Neural cell (in vitro differentiated cells): Measurements from ENCODE around the gene SH3RF1.

Source experiments
- EP300 ChIP-seq: fragments of 450-650 bp; conservative IDR thresholded peaks from 2 replicates; pipeline ENCODE4 v1.6.1; 2014; ENCODE audit warnings: antibody characterized with exemption, mild to moderate bottlenecking, moderate library complexity; ENCODE audit not compliant: poor library complexity, severe bottlenecking
- EZH2 ChIP-seq: fragments of 200-600, 300-800 bp; shearing (Covaris generic), sonication (generic); IDR thresholded peaks from 2 replicates; pipeline ENCODE4 v1.6.1; 2014; ENCODE audit warnings: antibody characterized with exemption, low read length, borderline replicate concordance, mild to moderate bottlenecking; ENCODE audit not compliant: insufficient read depth, poor library complexity, severe bottlenecking
- MXI1 ChIP-seq: fragments of 450-650 bp; conservative IDR thresholded peaks from 2 replicates; pipeline ENCODE4 v1.6.1; 2014; ENCODE audit warnings: antibody characterized with exemption, mild to moderate bottlenecking; ENCODE audit not compliant: poor library complexity, severe bottlenecking
- POLR2AphosphoS5 ChIP-seq: IDR thresholded peaks from 2 replicates; pipeline ENCODE4 v1.6.1; 2012
- RAD21 ChIP-seq: fragments of 450-650 bp; conservative IDR thresholded peaks from 2 replicates; pipeline ENCODE4 v1.6.1; 2014; ENCODE audit warnings: antibody characterized with exemption, mild to moderate bottlenecking, moderate library complexity
- SMC3 ChIP-seq: fragments of 450-650 bp; conservative IDR thresholded peaks from 2 replicates; pipeline ENCODE4 v1.6.1; 2014; ENCODE audit warnings: antibody characterized with exemption, mild to moderate bottlenecking, moderate library complexity; ENCODE audit not compliant: poor library complexity
- TAF1 ChIP-seq: IDR thresholded peaks from 2 replicates; pipeline ENCODE4 v1.6.1; 2012; ENCODE audit warnings: low read depth
- TF ChIP-seq, protein P1 (sequence below): fragments of 450-650 bp; IDR thresholded peaks from 2 replicates; pipeline ENCODE4 v1.5.1; 2014; ENCODE audit warnings: antibody characterized with exemption, mild to moderate bottlenecking, moderate library complexity; ENCODE audit not compliant: poor library complexity, severe bottlenecking
- TF ChIP-seq, protein P2 (sequence below): IDR thresholded peaks from 2 replicates; pipeline ENCODE4 v1.6.1; 2012; ENCODE audit warnings: borderline replicate concordance

DNA sequence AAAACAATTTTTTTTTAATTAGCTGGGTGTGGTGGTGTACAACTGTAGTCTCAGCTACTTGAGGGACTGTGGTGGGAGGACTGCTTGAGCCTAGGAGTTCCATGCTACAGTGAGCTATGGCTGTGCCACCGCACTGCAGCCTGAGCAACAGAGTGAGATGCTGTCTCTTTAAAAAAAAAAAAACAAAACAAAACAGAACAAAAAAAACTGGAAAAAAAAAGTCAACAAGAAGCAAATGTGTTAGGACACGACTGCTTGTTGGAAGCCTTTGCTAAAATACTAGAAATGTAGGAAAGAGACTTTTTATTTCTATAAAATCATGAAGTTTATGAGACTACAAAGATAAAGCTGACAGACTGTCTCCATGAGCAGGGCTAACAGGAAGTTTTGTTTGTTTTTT lies 87.2 kb downstream of the SH3RF1 start:
- TF ChIP-seq, protein P1, sequence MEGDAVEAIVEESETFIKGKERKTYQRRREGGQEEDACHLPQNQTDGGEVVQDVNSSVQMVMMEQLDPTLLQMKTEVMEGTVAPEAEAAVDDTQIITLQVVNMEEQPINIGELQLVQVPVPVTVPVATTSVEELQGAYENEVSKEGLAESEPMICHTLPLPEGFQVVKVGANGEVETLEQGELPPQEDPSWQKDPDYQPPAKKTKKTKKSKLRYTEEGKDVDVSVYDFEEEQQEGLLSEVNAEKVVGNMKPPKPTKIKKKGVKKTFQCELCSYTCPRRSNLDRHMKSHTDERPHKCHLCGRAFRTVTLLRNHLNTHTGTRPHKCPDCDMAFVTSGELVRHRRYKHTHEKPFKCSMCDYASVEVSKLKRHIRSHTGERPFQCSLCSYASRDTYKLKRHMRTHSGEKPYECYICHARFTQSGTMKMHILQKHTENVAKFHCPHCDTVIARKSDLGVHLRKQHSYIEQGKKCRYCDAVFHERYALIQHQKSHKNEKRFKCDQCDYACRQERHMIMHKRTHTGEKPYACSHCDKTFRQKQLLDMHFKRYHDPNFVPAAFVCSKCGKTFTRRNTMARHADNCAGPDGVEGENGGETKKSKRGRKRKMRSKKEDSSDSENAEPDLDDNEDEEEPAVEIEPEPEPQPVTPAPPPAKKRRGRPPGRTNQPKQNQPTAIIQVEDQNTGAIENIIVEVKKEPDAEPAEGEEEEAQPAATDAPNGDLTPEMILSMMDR: no peak
- TF ChIP-seq EZH2 (no peak), POLR2AphosphoS5 (no peak), SMC3 (no peak), EP300 (no peak), TAF1 (no peak), RAD21 (no peak), MXI1 (no peak)
- TF ChIP-seq, protein P2, sequence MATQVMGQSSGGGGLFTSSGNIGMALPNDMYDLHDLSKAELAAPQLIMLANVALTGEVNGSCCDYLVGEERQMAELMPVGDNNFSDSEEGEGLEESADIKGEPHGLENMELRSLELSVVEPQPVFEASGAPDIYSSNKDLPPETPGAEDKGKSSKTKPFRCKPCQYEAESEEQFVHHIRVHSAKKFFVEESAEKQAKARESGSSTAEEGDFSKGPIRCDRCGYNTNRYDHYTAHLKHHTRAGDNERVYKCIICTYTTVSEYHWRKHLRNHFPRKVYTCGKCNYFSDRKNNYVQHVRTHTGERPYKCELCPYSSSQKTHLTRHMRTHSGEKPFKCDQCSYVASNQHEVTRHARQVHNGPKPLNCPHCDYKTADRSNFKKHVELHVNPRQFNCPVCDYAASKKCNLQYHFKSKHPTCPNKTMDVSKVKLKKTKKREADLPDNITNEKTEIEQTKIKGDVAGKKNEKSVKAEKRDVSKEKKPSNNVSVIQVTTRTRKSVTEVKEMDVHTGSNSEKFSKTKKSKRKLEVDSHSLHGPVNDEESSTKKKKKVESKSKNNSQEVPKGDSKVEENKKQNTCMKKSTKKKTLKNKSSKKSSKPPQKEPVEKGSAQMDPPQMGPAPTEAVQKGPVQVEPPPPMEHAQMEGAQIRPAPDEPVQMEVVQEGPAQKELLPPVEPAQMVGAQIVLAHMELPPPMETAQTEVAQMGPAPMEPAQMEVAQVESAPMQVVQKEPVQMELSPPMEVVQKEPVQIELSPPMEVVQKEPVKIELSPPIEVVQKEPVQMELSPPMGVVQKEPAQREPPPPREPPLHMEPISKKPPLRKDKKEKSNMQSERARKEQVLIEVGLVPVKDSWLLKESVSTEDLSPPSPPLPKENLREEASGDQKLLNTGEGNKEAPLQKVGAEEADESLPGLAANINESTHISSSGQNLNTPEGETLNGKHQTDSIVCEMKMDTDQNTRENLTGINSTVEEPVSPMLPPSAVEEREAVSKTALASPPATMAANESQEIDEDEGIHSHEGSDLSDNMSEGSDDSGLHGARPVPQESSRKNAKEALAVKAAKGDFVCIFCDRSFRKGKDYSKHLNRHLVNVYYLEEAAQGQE: no peak
